ENCODE results near the gene SRGAP1.
"Not testable (repeated sequence)": the region's sequence is repeated elsewhere in the genome, so short reads cannot be mapped to it uniquely, and the experiment has no call there.

Gene SRGAP1

DNA sequence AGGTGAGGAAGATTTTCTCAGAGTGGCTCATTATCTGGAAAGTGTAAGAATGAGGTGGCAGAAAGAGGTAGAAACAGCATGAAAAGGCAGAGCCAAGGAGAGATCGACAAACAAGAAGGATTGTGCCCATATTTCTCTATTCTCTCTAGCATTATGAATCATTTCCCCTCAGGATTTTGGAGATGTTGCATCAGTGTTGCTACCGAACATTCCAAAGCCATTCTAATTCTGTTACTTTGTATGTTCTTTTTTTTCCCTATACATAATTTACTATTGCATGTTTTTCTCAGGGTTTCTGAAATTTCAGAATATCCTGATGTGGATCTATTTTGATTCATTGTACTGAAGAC, 316.2 kb downstream of the SRGAP1 start:
- Histone ChIP-seq H2AFZ (ENCODE audit: low read length) (no peak overlapping the region), H3F3A (ENCODE audit: insufficient read depth, low read length) (no peaks in the 10 kb centered on the region), H3K4me2 (ENCODE audit: low read depth, low read length) (no peak overlapping the region), H3K36me3 (replicated peaks; ENCODE audit: insufficient read depth, low read length) (no peaks in the 10 kb centered on the region), H3K4me3 (ENCODE audit: low read length) (no peak overlapping the region), H3K9me3 (replicated peaks; ENCODE audit: insufficient read depth, low read length) (no peaks in the 10 kb centered on the region), H3K4me1 (ENCODE audit: low read length) (no peaks in the 10 kb centered on the region), H3K79me2 (ENCODE audit: low read length) (no peaks in the 10 kb centered on the region), H3K9me2 (replicated peaks; ENCODE audit: insufficient read depth, low read length) (no peaks in the 10 kb centered on the region), H3K9ac (ENCODE audit: low read length) (no peak overlapping the region), H3K27ac (ENCODE audit: low read length) (no peak overlapping the region), H3K27me3 (replicated peaks; ENCODE audit: insufficient read depth, low read length) (no peaks in the 10 kb centered on the region), H4K20me1 (ENCODE audit: insufficient read depth, low read length) (no peaks in the 10 kb centered on the region)
- DNase-seq = no peak
- no peak for TF ChIP-seq CTCF (IDR thresholded peaks at IDR 0.05; ENCODE audit: low read length)
- no peak for TF ChIP-seq EZH2phosphoT487 (IDR thresholded peaks at IDR 0.05; ENCODE audit: low read length)
- no peak for TF ChIP-seq EZH2 (optimal IDR thresholded peaks at IDR 0.05; ENCODE audit: low read depth, low read length)

- H3K4me1 ChIP-seq (ENCODE audit: low read length); H3K36me3 ChIP-seq (replicated peaks; ENCODE audit: insufficient read depth, low read length); H4K20me1 ChIP-seq (ENCODE audit: insufficient read depth, low read length); H3K79me2 ChIP-seq (ENCODE audit: low read length); H3K27me3 ChIP-seq (replicated peaks; ENCODE audit: insufficient read depth, low read length); H3K9ac ChIP-seq (ENCODE audit: low read length); H3K9me3 ChIP-seq (replicated peaks; ENCODE audit: insufficient read depth, low read length); H3F3A ChIP-seq (ENCODE audit: insufficient read depth, low read length); H3K27ac ChIP-seq (ENCODE audit: low read length); DNase-seq; H3K4me2 ChIP-seq (ENCODE audit: low read depth, low read length); H2AFZ ChIP-seq (ENCODE audit: low read length); H3K4me3 ChIP-seq (ENCODE audit: low read length); H3K9me2 ChIP-seq (replicated peaks; ENCODE audit: insufficient read depth, low read length): not testable (repeated sequence)
Measured at GRCh38 chr12:64166606-64167005, 322.1 kb downstream of the SRGAP1 start.

- not testable (repeated sequence) for H3K9me2 ChIP-seq (replicated peaks; ENCODE audit: insufficient read depth, low read length); H3K36me3 ChIP-seq (replicated peaks; ENCODE audit: insufficient read depth, low read length); H3K9me3 ChIP-seq (replicated peaks; ENCODE audit: insufficient read depth, low read length); H3K79me2 ChIP-seq (ENCODE audit: low read length); H3K9ac ChIP-seq (ENCODE audit: low read length); H3K27me3 ChIP-seq (replicated peaks; ENCODE audit: insufficient read depth, low read length); H4K20me1 ChIP-seq (ENCODE audit: insufficient read depth, low read length); H3F3A ChIP-seq (ENCODE audit: insufficient read depth, low read length); H3K4me3 ChIP-seq (ENCODE audit: low read length); H3K4me2 ChIP-seq (ENCODE audit: low read depth, low read length); DNase-seq; H2AFZ ChIP-seq (ENCODE audit: low read length); H3K27ac ChIP-seq (ENCODE audit: low read length); H3K4me1 ChIP-seq (ENCODE audit: low read length)
Measured at GRCh38 chr12:64167041-64167440, 322.5 kb downstream of the SRGAP1 start.

DNA sequence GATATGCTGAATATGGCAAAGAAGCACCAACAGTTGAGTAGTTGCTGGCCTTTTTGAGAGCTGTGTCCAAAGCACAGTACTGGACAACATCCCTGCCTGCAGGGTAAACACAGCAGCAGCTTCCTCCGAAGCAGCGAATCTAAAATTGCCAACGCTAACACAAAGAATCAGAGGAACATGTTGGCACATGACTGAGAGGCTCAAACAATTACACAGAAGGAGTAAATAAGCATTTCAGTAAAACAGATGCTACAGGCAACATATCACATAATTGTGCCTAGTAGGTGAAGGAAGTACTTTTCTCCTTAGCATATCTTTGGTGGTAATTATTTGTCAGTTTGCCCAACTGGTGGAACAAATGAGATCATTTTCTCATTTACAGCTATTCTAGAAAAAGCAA, 325.5 kb downstream of the SRGAP1 start:
- no peaks in the 10 kb centered on the region for H3K9me2 ChIP-seq (replicated peaks; ENCODE audit: insufficient read depth, low read length)
- H2AFZ ChIP-seq (ENCODE audit: low read length) = no peak overlapping the region
- H3F3A ChIP-seq (ENCODE audit: insufficient read depth, low read length) = no peaks in the 10 kb centered on the region
- no peak overlapping the region for H3K9ac ChIP-seq (ENCODE audit: low read length)
- no peaks in the 10 kb centered on the region for H3K9me3 ChIP-seq (replicated peaks; ENCODE audit: insufficient read depth, low read length)
- H3K4me3 ChIP-seq (ENCODE audit: low read length) = no peak overlapping the region
- no peaks in the 10 kb centered on the region for H3K79me2 ChIP-seq (ENCODE audit: low read length)
- no peak overlapping the region for H3K4me2 ChIP-seq (ENCODE audit: low read depth, low read length)
- no peak for TF ChIP-seq EZH2phosphoT487 (IDR thresholded peaks at IDR 0.05; ENCODE audit: low read length)
- no peak for TF ChIP-seq EZH2 (optimal IDR thresholded peaks at IDR 0.05; ENCODE audit: low read depth, low read length)
- no peak for TF ChIP-seq CTCF (IDR thresholded peaks at IDR 0.05; ENCODE audit: low read length)
- H3K36me3 ChIP-seq (replicated peaks; ENCODE audit: insufficient read depth, low read length) = no peaks in the 10 kb centered on the region
- no peaks in the 10 kb centered on the region for H4K20me1 ChIP-seq (ENCODE audit: insufficient read depth, low read length)
- H3K27ac ChIP-seq (ENCODE audit: low read length) = no peak overlapping the region
- no peaks in the 10 kb centered on the region for H3K27me3 ChIP-seq (replicated peaks; ENCODE audit: insufficient read depth, low read length)
- DNase-seq = no peak
- no peaks in the 10 kb centered on the region for H3K4me1 ChIP-seq (ENCODE audit: low read length)
